H1 (cell line): ENCODE measurements around the gene MAGI1. TPM values are rescaled to one million over a fixed set of nuclear protein-coding genes. Genes with fewer than 3 reads are reported as not detected.

Source experiments
- CTCF ChIA-PET: fragments of 300-600 bp; sonication (Branson Sonifier 250); formaldehyde crosslinking; loops from one replicate; lab custom pipeline; 2021; ENCODE audit not compliant: partially characterized antibody; lab: Charles Lee
- POLR2A ChIA-PET: fragments of 300-600 bp; sonication (Branson Sonifier 250); formaldehyde crosslinking; loops from one replicate; lab custom pipeline; 2021; ENCODE audit warnings: inconsistent platforms; ENCODE audit not compliant: partially characterized antibody; lab: Charles Lee
- DNase-seq, 2 experiments: peaks; one replicate each; pipeline versions ENCODE4 v3.0.0 to v3.0.0-alpha.2; 2010 to 2022; ENCODE audit warnings: low spot score in 2 of 2, low read depth in 1 of 2, mixed read lengths in 1 of 2
- FAIRE-seq: peaks from 2 replicates; lab custom pipeline; 2011; peaks lifted over from hg19 to GRCh38; lab: Jason Lieb, UNC
- H2AFZ ChIP-seq: 2 replicates; pipeline ENCODE4 v1.8.1; 2012; ENCODE audit warnings: low read length, inconsistent platforms
- H2AK5ac ChIP-seq: 2 replicates; pipeline ENCODE4 v1.6.1; 2013; ENCODE audit warnings: low read depth, low read length
- H2BK120ac ChIP-seq: replicated peaks from 2 replicates; pipeline ENCODE3; 2013; ENCODE audit warnings: low read depth, low read length, inconsistent platforms
- H2BK12ac ChIP-seq: 2 replicates; pipeline ENCODE4 v1.6.1; 2013; ENCODE audit warnings: low read depth, low read length
- H2BK15ac ChIP-seq: 2 replicates; pipeline ENCODE4 v1.6.1; 2013; ENCODE audit warnings: low read length
- H2BK20ac ChIP-seq: 2 replicates; pipeline ENCODE4 v1.6.1; 2013; ENCODE audit warnings: low read length
- H2BK5ac ChIP-seq: 2 replicates; pipeline ENCODE4 v1.6.1; 2013; ENCODE audit warnings: low read depth, low read length
- H3K14ac ChIP-seq: 2 replicates; pipeline ENCODE4 v1.6.1; 2013; ENCODE audit warnings: inconsistent platforms; ENCODE audit not compliant: insufficient read length
- H3K18ac ChIP-seq: 2 replicates; pipeline ENCODE4 v1.6.1; 2013; ENCODE audit warnings: low read length; ENCODE audit errors: extremely low read depth
- H3K23ac ChIP-seq: 2 replicates; pipeline ENCODE4 v1.6.1; 2013; ENCODE audit warnings: inconsistent platforms; ENCODE audit not compliant: insufficient read length
- H3K23me2 ChIP-seq: 2 replicates; pipeline ENCODE4 v1.6.1; 2013; ENCODE audit warnings: low read depth, low read length
- H3K27ac ChIP-seq: 2 replicates; pipeline ENCODE4 v1.6.1; 2011; ENCODE audit warnings: low read depth, low read length, inconsistent platforms
- H3K27me3 ChIP-seq, 4 experiments: replicated peaks in 1 of 4; 1 replicate in 1 of 4; 2 replicates in 3 of 4; pipeline versions ENCODE4 v1.6.1 to v1.8.1; 2011 to 2013; ENCODE audit warnings: low read length in 3 of 4, mild to moderate bottlenecking in 3 of 4, inconsistent platforms in 2 of 4, mixed read lengths in 2 of 4, moderate library complexity in 1 of 4; ENCODE audit not compliant: control insufficient read depth in 3 of 4, insufficient read depth in 3 of 4; ENCODE audit errors: extremely low read depth in 1 of 4
- H3K36me3 ChIP-seq, 4 experiments: 2 replicates each; pipeline versions ENCODE4 v1.6.1 to v1.8.1; 2011 to 2013; ENCODE audit warnings: mild to moderate bottlenecking in 4 of 4, low read length in 3 of 4, moderate library complexity in 2 of 4, control low read depth in 1 of 4, inconsistent platforms in 1 of 4; ENCODE audit not compliant: insufficient read depth in 4 of 4, control insufficient read depth in 2 of 4
- H3K4ac ChIP-seq: replicated peaks from 2 replicates; pipeline ENCODE3; 2013; ENCODE audit warnings: low read length, low read depth, mixed read lengths, inconsistent platforms; ENCODE audit not compliant: insufficient read length
- H3K4me1 ChIP-seq, 4 experiments: replicated peaks in 1 of 4; 1 replicate in 1 of 4; 2 replicates in 3 of 4; pipeline versions ENCODE4 v1.6.1 to v1.8.1; 2011 to 2013; ENCODE audit warnings: low read length in 3 of 4, inconsistent platforms in 2 of 4, mixed read lengths in 1 of 4; ENCODE audit not compliant: insufficient read depth in 4 of 4, control insufficient read depth in 3 of 4
- H3K4me2 ChIP-seq, 2 experiments: 2 replicates each; pipeline versions ENCODE4 v1.6.1 to v1.8.1; 2011 to 2013; ENCODE audit warnings: low read depth in 2 of 2, low read length in 2 of 2, control low read depth in 1 of 2, inconsistent platforms in 1 of 2, mild to moderate bottlenecking in 1 of 2; ENCODE audit not compliant: insufficient read depth in 1 of 2
- H3K4me3 ChIP-seq, 4 experiments: fragments of 200-600, 300-600 bp in 1 of 4; sonication (generic), shearing (Covaris generic), sonication (Bioruptor Twin) in 1 of 4; 2 replicates each; pipeline versions ENCODE4 v1.5.1 to v1.8.1; 2011 to 2016; ENCODE audit warnings: low read length in 4 of 4, low read depth in 3 of 4, control low read depth in 2 of 4, inconsistent platforms in 2 of 4, mild to moderate bottlenecking in 2 of 4, mixed read lengths in 1 of 4, moderate library complexity in 1 of 4; ENCODE audit not compliant: insufficient read depth in 2 of 4; ENCODE audit errors: extremely low read depth in 1 of 4
- H3K56ac ChIP-seq: replicated peaks from 2 replicates; pipeline ENCODE3; 2013; ENCODE audit warnings: low read depth, mild to moderate bottlenecking, mixed read lengths, low read length, inconsistent platforms; ENCODE audit not compliant: insufficient read length
- H3K79me1 ChIP-seq: 2 replicates; pipeline ENCODE4 v1.6.1; 2013; ENCODE audit warnings: low read depth, low read length, control low read depth
- H3K79me2 ChIP-seq, 2 experiments: 2 replicates each; pipeline versions ENCODE4 v1.6.1 to v1.8.1; 2012 to 2013; ENCODE audit warnings: low read length in 2 of 2, mild to moderate bottlenecking in 2 of 2, inconsistent platforms in 1 of 2; ENCODE audit not compliant: insufficient read depth in 2 of 2, control insufficient read depth in 1 of 2
- H3K9ac ChIP-seq, 4 experiments: replicated peaks in 1 of 4; 1 replicate in 1 of 4; 2 replicates in 3 of 4; pipeline versions ENCODE4 v1.6.1 to v1.8.1; 2011 to 2013; ENCODE audit warnings: low read depth in 3 of 4, low read length in 3 of 4, control low read depth in 2 of 4, mild to moderate bottlenecking in 2 of 4, moderate library complexity in 2 of 4, inconsistent platforms in 1 of 4; ENCODE audit errors: extremely low read depth in 1 of 4
- H3K9me3 ChIP-seq, 2 experiments: 2 replicates each; pipeline versions ENCODE4 v1.6.1 to v1.8.1; 2012 to 2013; ENCODE audit warnings: mild to moderate bottlenecking in 2 of 2, moderate library complexity in 2 of 2, control low read depth in 1 of 2, inconsistent platforms in 1 of 2, low read depth in 1 of 2, low read length in 1 of 2, mixed read lengths in 1 of 2; ENCODE audit not compliant: insufficient read depth in 2 of 2
- H4K20me1 ChIP-seq, 2 experiments: replicated peaks in 1 of 2; 2 replicates each; pipeline versions ENCODE3 to v1.8.1; 2011 to 2013; ENCODE audit warnings: inconsistent platforms in 2 of 2, low read length in 2 of 2, mild to moderate bottlenecking in 1 of 2; ENCODE audit not compliant: insufficient read depth in 2 of 2, control insufficient read depth in 1 of 2
- H4K5ac ChIP-seq: 2 replicates; pipeline ENCODE4 v1.6.1; 2013; ENCODE audit warnings: low read length, low read depth, mixed read lengths, inconsistent platforms; ENCODE audit not compliant: insufficient read length
- H4K8ac ChIP-seq: 2 replicates; pipeline ENCODE4 v1.8.0; 2013; ENCODE audit warnings: mild to moderate bottlenecking, moderate library complexity, low read length, inconsistent platforms; ENCODE audit not compliant: insufficient read depth; ENCODE audit errors: extremely low read depth
- H4K91ac ChIP-seq: replicated peaks from 2 replicates; pipeline ENCODE3; 2013; ENCODE audit warnings: low read length, mixed read lengths, inconsistent platforms; ENCODE audit not compliant: insufficient read length
- KDM5A ChIP-seq: fragments of 200-600 bp; IDR thresholded peaks from 2 replicates; pipeline ENCODE4 v1.7.1; 2012; ENCODE audit warnings: mild to moderate bottlenecking, low read length, inconsistent platforms, mixed read lengths
- RFX5 ChIP-seq: IDR thresholded peaks from 2 replicates; pipeline ENCODE4 v1.6.1; 2011; ENCODE audit warnings: low read depth, low read length, improper control_type of control experiment, borderline replicate concordance
- TAF7 ChIP-seq: optimal IDR thresholded peaks from 2 replicates; pipeline ENCODE3; 2011; ENCODE audit warnings: low read depth, mild to moderate bottlenecking, inconsistent platforms, low read length, moderate library complexity, borderline replicate concordance
- TEAD4 ChIP-seq: IDR thresholded peaks from 2 replicates; pipeline ENCODE4 v1.6.1; 2012; ENCODE audit warnings: low read depth, low read length, inconsistent platforms, mixed read lengths
- WGBS, 2 experiments: shearing (Covaris generic) in 1 of 2; methylation state at CpG; one replicate each; pipeline versions ENCODE4 v1.1.6 to v1.1.7; 2013 to 2015; ENCODE audit warnings: low lambda C conversion rate in 2 of 2, mixed read lengths in 2 of 2, inconsistent platforms in 1 of 2, low coverage in 1 of 2, missing lambda C conversion rate in 1 of 2; ENCODE audit not compliant: insufficient replicate concordance in 2 of 2, insufficient coverage in 1 of 2, insufficient read length in 1 of 2; ENCODE audit errors: extremely low coverage in 1 of 2, missing lambda C conversion rate in 1 of 2; 5-methylcytosine and 5-hydroxymethylcytosine counted together
- polyA plus RNA-seq, 7 experiments: library from polyadenylated mRNA; depleted of rRNA in 3 of 7; stranded (reverse) in 5 of 7; unstranded in 2 of 7; fragments of >200 nt in 5 of 7; fragments of 200-250 nt in 2 of 7; gene quantifications; 1 replicate in 5 of 7; 2 replicates in 1 of 7; 4 replicates in 1 of 7; pipeline versions ENCODE4 v1.2.1 to v1.2.3, GENCODE V29; 2011 to 2013; ENCODE audit warnings: missing spikeins in 2 of 7, mixed read lengths in 2 of 7
- total RNA-seq: library from RNA; stranded (reverse); fragmentation: NEBNext Ultra II Directional; extraction: Animal tissue kit (Norgen Biotek cat#: 25700); gene quantifications from 2 replicates; pipeline ENCODE4 v1.2.1, GENCODE V29; 2021

MAGI1 gene
- total and polyA plus RNA-seq, 2 of the 8 experiments (the other 6 are each of a cell fraction or from before 2014, with no cell fraction given) = 19.8 to 78.0 TPM

DNA sequence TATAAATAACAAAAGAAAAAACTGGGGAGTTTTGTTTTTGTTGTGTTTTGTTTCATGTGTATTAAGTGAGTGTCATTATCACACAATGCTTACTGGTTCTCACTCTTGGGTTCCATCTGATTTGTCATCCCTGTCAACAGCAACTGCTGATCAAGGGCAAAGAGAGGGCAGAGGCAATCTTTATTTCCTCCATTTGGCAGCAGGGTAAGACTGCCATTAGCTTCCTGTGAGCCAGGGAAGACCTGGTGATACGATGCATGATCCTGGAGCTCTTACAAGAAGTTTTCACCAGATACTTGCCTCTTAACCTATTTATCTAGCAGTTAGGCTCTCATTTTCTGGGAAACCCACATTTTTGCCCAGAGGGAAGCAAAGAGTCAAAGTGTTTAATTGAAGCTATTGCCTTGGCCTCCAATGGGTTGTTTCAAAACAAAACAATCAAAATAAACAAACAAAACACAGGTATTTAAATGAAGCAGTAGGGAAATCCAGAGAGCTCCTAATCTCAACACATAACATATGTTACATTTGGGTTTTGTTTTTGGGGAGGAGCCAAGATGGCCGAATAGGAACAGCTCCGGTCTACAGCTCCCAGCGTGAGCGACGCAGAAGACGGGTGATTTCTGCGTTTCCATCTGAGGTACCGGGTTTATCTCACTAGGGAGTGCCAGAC lies 529.8 kb downstream of the MAGI1 start:
- Histone ChIP-seq H3K18ac (peak overlapping the region; percentile 88), H3K9ac (peak overlapping the region in 3 of 4 experiments; percentile 74 to 86 (median 77); a peak in 6 of 7 replicates), H3K4me1 (peaks cover 0 to 7% (median 4%) of the 10 kb centered on the region in 4 experiments; a peak in 3 of 7 replicates), H3K79me1 (no peaks in the 10 kb centered on the region; the same call in 1 of the 2 replicates), H3K79me2 (peaks cover 0 to 38% of the 10 kb centered on the region in 2 experiments; a peak in 2 of 4 replicates), H3K4me2 (peak overlapping the region; percentile 42 to 64; a peak in 3 of 4 replicates), H3K14ac (no peak overlapping the region), H2BK15ac (peak overlapping the region; percentile 5), H2BK120ac (no peak overlapping the region), H4K91ac (peak overlapping the region; percentile 32), H2BK12ac (peak overlapping the region; percentile 1; the same call in 1 of the 2 replicates), H3K4ac (no peak overlapping the region), H2AFZ (no peak overlapping the region), H3K27ac (peak overlapping the region; percentile 73), H3K36me3 (no peaks in the 10 kb centered on the region), H3K4me3 (peak overlapping the region; percentile 44 to 66 (median 51)), H3K9me3 (no peaks in the 10 kb centered on the region), H4K20me1 (no peaks in the 10 kb centered on the region), H3K27me3 (no peaks in the 10 kb centered on the region), H4K8ac (peak overlapping the region; percentile 95), H3K23me2 (peaks cover 3% of the 10 kb centered on the region; the same call in 1 of the 2 replicates), H2BK5ac (peak overlapping the region; percentile 92), H2BK20ac (no peak overlapping the region), H4K5ac (peak overlapping the region; percentile 91), H2AK5ac (no peak overlapping the region), H3K56ac (no peak overlapping the region), H3K23ac (no peak overlapping the region)
- POLR2A ChIA-PET = interaction anchor here (0.7 to 2.9 kb wide), 14 partner anchors 8 to 1909 kb away, joined by 3 to 14 read pairs (median 4); no protein-coding TSS in a partner anchor
- TF ChIP-seq TEAD4 = no peak
- TF ChIP-seq RFX5 = no peak
- no peak for TF ChIP-seq KDM5A
- no peak for TF ChIP-seq TAF7
- WGBS, 2 experiments = 64% methylated on average over 9 of the region's 9 CpGs; no CpG with 5 or more reads in 1 of the 2 experiments
- CTCF ChIA-PET = interaction anchor here (1.6 kb wide), 1 partner anchor 41 kb away, joined by 5 read pairs; no protein-coding TSS in a partner anchor
- no peak for DNase-seq
- FAIRE-seq = no peak
